ENCODE results near the gene THBS3. TPM values are rescaled to one million over a fixed set of nuclear protein-coding genes. Genes with fewer than 3 reads are reported as not detected.

Gene THBS3
- total and polyA plus RNA-seq, 9 of the 15 experiments (the other 6 are each of a cell fraction or from before 2014, with no cell fraction given) = 0.59 to 8.3 (median 3.2) TPM

GRCh38 chr1:155226910-155227260 is 19.2 kb upstream of the THBS3 start (continued):
- TF ChIP-seq TSHZ1 (CRISPR knock-in tag; IDR thresholded peaks at IDR 0.05) (no peak), IRF9 (tag; IDR thresholded peaks at IDR 0.05) (no peak), ZNF23 (CRISPR knock-in tag; IDR thresholded peaks at IDR 0.05) (no peak), ZBTB9 (CRISPR knock-in tag; IDR thresholded peaks at IDR 0.05) (no peak), TGIF2 (CRISPR knock-in tag; IDR thresholded peaks at IDR 0.05) (no peak), ZNF3 (CRISPR knock-in tag; IDR thresholded peaks at IDR 0.05) (no peak), CGGBP1 (CRISPR knock-in tag; IDR thresholded peaks at IDR 0.05) (no peak), ZNF324 (CRISPR knock-in tag; IDR thresholded peaks at IDR 0.05) (no peak), PKNOX1 (IDR thresholded peaks at IDR 0.05) (no peak), TBP (optimal IDR thresholded peaks at IDR 0.05; ENCODE audit: low read depth, low read length) (no peak), XRCC5 (IDR thresholded peaks at IDR 0.05; ENCODE audit: low read depth, low read length) (no peak), ELF4 (CRISPR knock-in tag; IDR thresholded peaks at IDR 0.05) (no peak), ZSCAN32 (CRISPR knock-in tag; IDR thresholded peaks at IDR 0.05) (no peak), GTF2F1 (IDR thresholded peaks at IDR 0.05; ENCODE audit: low read depth, low read length) (no peak), BHLHE40 (IDR thresholded peaks at IDR 0.05; ENCODE audit: low read length) (peak; percentile 17; the same call in 1 of the 2 replicates)
- TF ChIP-seq, protein P1, sequence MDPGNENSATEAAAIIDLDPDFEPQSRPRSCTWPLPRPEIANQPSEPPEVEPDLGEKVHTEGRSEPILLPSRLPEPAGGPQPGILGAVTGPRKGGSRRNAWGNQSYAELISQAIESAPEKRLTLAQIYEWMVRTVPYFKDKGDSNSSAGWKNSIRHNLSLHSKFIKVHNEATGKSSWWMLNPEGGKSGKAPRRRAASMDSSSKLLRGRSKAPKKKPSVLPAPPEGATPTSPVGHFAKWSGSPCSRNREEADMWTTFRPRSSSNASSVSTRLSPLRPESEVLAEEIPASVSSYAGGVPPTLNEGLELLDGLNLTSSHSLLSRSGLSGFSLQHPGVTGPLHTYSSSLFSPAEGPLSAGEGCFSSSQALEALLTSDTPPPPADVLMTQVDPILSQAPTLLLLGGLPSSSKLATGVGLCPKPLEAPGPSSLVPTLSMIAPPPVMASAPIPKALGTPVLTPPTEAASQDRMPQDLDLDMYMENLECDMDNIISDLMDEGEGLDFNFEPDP (CRISPR knock-in tag; IDR thresholded peaks at IDR 0.05) = no peak
- TF ChIP-seq, protein P2, sequence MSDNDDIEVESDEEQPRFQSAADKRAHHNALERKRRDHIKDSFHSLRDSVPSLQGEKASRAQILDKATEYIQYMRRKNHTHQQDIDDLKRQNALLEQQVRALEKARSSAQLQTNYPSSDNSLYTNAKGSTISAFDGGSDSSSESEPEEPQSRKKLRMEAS (CRISPR knock-in tag; IDR thresholded peaks at IDR 0.05) = peak; percentile 83
